Rectal smooth muscle tissue (tissue), 1 donor: ENCODE data around the gene HINT3.
"Not testable (repeated sequence)": the region's sequence is repeated elsewhere in the genome, so short reads cannot be mapped to it uniquely, and the experiment has no call there.

Experiments
- H3K27ac ChIP-seq: one replicate; pipeline ENCODE4 v1.7.0; 2013; ENCODE audit warnings: low read depth, low read length, inconsistent platforms
- H3K27me3 ChIP-seq: one replicate; pipeline ENCODE4 v1.7.0; 2013; ENCODE audit warnings: low read length; ENCODE audit not compliant: control insufficient read depth, insufficient read depth
- H3K36me3 ChIP-seq: one replicate; pipeline ENCODE4 v1.7.0; 2013; ENCODE audit warnings: low read length; ENCODE audit not compliant: control insufficient read depth, insufficient read depth
- H3K4me1 ChIP-seq: one replicate; pipeline ENCODE4 v1.7.0; 2013; ENCODE audit warnings: low read length; ENCODE audit not compliant: control insufficient read depth, insufficient read depth
- H3K4me3 ChIP-seq: one replicate; pipeline ENCODE4 v1.7.0; 2013; ENCODE audit warnings: low read length
- H3K9ac ChIP-seq: one replicate; pipeline ENCODE4 v1.7.0; 2013; ENCODE audit warnings: low read length

The HINT3 gene

DNA sequence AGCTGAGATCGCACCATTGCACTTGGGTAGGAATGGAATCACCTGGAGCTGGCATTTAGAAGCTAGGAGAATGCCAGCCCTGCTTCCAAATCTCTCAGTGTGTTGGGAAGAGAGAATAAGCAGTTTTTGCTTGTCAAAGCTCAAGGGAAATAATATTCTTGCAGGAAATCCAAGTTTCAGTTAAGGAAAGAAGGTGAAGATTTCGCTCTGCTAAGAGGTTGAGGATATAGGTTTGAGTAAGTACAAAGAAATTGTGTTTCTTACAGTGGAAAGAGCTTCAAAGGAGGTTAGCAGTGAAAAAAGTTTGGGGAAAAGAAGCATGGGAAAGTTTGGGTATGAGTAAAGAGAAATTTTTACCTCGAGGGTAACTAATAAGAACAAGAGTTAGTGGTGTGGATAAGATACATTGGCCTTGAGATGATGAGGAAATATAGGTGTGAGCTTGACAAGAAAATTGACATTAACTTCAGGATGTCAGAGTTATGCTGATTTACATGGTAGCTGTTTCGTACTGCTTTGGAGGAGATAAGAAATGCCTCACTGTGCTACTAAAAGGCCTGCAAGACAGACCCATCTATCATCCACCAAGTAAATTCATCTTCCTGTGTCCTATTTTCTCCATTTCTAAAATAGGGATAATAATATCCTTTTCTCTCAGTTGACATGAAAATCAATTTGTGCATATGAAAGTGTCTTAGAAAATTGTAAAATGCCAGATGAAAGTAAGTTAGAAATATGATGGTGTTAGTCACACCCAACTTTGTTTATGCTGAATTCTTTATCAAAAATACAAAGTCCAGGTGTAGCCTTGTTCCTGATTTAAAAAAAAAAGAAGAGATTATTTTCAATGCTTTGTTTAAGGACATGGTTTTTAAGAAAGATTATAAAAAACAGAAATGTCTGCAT, 12.8 kb upstream of the HINT3 start:
- Histone ChIP-seq H3K4me3 (no peak overlapping the region), H3K36me3 (no peaks in the 10 kb centered on the region), H3K9ac (no peak overlapping the region), H3K27me3 (no peaks in the 10 kb centered on the region), H3K27ac (no peak overlapping the region), H3K4me1 (no peaks in the 10 kb centered on the region)

DNA sequence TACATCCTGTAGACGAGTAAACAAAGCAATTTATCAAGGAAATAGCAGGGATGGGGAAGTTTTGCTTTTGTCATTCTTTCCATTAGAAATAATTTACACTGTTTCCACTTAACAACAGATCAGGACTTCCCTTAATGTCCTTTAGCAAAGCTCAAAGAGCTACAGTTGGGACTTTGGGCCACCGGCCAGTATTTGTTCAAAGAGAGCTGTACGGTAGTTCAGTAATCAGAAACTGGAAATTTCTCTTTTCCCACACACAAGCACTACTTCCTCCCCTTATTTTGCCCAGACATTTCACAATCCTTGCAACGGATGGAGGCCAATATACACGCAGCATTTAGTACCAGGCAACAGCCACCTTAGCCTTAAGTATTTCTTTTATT, 12.1 kb upstream of the HINT3 start:
- no peak overlapping the region for H3K27ac ChIP-seq

DNA sequence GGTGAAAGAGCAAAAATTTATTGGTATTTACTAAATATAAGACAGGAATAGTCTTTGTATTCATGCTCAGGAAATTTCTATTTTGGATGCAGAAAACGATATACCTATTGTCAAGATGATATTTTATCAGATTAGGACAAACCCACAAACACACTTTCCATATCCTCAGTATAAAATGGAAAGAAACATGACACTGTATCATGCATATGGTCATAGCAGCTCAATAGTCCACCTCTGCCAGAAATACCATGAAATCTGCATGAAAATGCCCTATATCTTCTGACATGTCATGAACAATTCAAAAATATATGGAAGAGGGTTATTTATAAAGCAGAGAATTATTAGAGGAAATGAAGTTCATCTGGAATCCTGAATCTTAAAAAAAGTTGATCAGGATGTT, 11.7 kb upstream of the HINT3 start:
- Histone ChIP-seq H3K9ac (no peak overlapping the region), H3K27me3 (no peaks in the 10 kb centered on the region), H3K4me3 (no peak overlapping the region), H3K36me3 (no peaks in the 10 kb centered on the region), H3K4me1 (no peaks in the 10 kb centered on the region), H3K27ac (no peak overlapping the region)

More for the DNA sequence above, 12.1 kb upstream of the HINT3 start:
- Histone ChIP-seq H3K9ac (no peak overlapping the region), H3K36me3 (no peaks in the 10 kb centered on the region), H3K27me3 (no peaks in the 10 kb centered on the region), H3K4me3 (no peak overlapping the region), H3K4me1 (no peaks in the 10 kb centered on the region)

DNA sequence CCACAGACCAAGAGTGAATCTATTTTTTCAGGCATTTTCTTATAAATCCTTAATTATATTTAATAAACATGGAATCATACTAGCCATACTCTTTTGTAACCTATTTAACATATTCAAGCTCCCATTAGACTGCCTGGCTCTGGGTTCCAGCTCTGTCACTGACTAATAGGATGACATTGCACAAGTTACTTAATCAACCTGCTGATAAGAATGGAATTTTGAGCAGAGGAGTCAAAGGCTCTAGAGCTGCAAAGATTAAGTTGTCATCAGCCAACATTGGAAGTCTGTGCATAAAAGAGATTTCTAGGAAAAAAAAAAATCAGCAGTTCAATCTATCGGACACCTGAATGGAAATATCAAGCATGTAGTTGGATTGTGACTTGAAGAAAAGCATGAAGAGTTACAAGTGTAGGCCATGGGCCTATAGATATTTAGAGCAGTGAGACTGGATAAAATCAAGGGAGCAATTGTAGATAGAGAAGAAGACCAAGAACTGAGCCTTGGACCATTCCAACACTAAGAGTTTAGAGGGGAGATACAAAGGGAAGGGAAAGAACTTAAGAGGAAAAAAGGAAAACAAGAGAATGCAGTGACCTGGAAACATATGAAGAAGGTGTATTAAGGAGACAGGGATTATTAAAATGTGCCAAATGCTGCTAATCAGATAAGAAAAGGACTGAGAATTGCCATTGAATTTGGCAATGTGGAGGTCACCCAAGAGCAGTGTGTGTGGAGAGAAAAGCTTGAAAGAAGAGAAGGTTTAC, 11.0 kb upstream of the HINT3 start:
- no peak overlapping the region for H3K9ac ChIP-seq
- no peaks in the 10 kb centered on the region for H3K36me3 ChIP-seq
- no peak overlapping the region for H3K4me3 ChIP-seq
- no peaks in the 10 kb centered on the region for H3K4me1 ChIP-seq
- no peaks in the 10 kb centered on the region for H3K27me3 ChIP-seq
- H3K27ac ChIP-seq = peak overlapping the region; percentile 16

DNA sequence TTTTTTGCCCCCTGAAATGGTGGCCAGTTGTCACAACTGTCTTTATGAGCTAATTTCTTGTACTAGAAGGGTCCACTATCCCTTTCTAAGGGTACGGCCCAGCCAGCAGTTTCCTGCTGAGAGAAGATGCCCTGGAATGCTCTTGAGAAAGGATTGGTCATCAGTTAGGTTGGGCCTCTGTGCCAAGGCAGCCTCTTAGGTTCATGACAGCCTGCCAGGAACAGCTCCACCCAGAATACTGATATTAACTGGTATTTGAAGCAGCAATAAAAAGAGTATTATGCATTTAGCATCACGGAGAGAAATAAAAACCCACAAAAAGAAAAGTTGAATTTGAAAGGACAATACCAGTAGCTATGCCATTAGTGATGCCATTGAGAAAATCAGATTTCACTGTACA, 9.0 kb upstream of the HINT3 start:
- Histone ChIP-seq H3K9ac (no peak overlapping the region), H3K27me3 (no peaks in the 10 kb centered on the region), H3K27ac (no peak overlapping the region), H3K36me3 (no peaks in the 10 kb centered on the region), H3K4me3 (no peak overlapping the region), H3K4me1 (no peaks in the 10 kb centered on the region)

DNA sequence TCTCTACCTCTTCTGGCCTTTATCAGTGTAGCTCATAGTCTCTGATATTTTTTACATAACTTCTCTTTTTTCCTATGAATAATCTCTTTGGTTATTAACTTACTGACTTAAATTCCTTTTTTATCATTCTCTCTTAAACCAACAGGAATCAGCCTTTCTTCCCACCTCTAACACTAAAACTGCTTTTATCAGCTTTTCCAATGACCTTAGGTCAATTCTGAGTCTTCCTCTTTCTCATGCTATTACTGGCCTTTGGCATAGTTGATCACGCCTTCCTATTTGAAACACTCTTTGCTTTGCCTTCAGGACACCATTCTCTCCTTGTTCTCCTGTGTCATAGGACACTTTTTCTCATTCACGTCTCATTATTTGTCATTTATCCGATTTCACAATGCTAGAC, 8.1 kb upstream of the HINT3 start:
- no peak overlapping the region for H3K9ac ChIP-seq
- no peak overlapping the region for H3K4me3 ChIP-seq
- no peak overlapping the region for H3K27ac ChIP-seq
- H3K4me1 ChIP-seq = no peaks in the 10 kb centered on the region
- no peaks in the 10 kb centered on the region for H3K36me3 ChIP-seq
- H3K27me3 ChIP-seq = no peaks in the 10 kb centered on the region

DNA sequence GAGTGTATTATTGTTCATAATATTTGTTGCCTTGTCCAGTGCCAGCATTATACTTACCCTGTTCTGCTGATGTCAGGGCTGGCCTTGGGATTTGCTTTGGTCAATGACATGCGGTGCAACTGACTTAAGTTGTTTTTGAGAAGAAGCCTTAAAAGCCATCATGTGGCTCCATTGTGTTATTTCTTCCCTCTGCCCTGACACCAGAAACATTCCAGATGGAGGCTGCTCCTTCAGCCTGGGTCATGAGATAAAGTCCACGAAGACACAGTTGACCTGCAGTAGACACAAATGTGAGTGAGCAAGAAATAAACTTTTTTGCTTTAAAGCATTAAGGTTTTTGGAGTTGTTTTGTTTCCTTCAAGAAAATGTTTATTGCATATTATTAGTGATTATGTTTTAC, 7.5 kb upstream of the HINT3 start:
- Histone ChIP-seq H3K4me1 (no peaks in the 10 kb centered on the region), H3K27me3 (no peaks in the 10 kb centered on the region), H3K27ac (no peak overlapping the region), H3K9ac (no peak overlapping the region), H3K36me3 (no peaks in the 10 kb centered on the region), H3K4me3 (no peak overlapping the region)

DNA sequence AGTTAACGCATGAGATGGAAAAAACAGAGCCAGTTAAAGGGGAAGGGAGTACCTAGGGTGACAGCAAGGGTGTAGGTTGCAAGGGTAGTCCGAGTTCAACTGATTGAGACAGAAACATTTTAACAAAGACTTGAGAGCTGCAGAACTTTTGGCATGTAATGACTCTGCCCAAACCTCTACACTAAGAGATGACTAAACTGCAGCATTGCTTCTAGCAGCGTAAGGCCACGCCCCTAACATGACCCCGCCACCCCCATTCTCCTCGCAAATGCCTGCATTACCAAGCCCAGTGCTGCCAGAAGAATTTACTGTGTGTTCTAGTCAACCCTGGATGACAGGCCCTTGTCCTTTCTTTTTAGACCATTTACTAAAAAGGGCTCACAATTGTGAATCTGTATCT, 6.3 kb upstream of the HINT3 start:
- Histone ChIP-seq H3K27ac (no peak overlapping the region), H3K36me3 (no peaks in the 10 kb centered on the region), H3K4me3 (no peak overlapping the region), H3K4me1 (no peaks in the 10 kb centered on the region), H3K9ac (no peak overlapping the region), H3K27me3 (no peaks in the 10 kb centered on the region)

DNA sequence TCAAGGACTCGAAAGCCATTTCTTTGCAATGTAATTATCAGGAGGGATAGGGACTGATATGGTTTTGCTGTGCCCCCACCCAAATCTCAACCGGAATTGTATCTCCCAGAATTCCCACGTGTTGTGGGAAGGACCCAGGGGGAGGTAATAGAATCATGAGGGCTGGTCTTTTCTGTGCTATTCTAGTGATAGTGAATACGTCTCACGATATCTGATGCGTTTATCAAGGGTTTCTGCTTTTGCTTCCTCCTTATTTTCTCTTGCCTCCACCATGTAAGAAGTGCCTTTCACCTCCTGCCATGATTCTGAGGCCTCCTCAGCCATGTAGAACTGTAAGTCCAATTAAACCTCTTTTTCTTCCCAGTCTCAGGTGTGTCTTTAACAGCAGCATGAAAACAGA, 5.9 kb upstream of the HINT3 start:
- H3K9ac ChIP-seq, H3K27ac ChIP-seq, H3K27me3 ChIP-seq, H3K36me3 ChIP-seq, H3K4me3 ChIP-seq, H3K4me1 ChIP-seq: not testable (repeated sequence)

DNA sequence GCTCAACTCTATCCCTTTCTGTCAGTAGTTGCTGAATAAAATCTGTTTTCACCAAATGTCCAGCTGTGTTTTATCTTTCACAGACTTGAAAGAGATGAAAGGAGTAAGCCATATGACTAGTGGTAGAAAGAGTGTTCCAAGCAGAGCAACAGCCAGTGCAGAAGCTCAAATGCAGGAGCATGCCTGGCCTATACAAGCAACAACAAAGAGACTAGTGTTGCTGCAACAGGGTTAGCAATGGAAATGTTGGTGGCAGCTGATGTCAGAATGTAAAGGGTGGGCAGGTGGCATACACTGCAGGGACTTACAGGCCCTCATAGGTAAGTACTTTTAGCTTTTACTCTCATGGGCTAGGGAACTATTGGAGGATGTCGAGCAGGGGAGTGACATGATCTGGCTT, 5.2 kb upstream of the HINT3 start:
- no peaks in the 10 kb centered on the region for H3K27me3 ChIP-seq
- H3K36me3 ChIP-seq = no peaks in the 10 kb centered on the region
- H3K4me3 ChIP-seq = no peak overlapping the region
- H3K27ac ChIP-seq = no peak overlapping the region
- no peaks in the 10 kb centered on the region for H3K4me1 ChIP-seq
- H3K9ac ChIP-seq = no peak overlapping the region

DNA sequence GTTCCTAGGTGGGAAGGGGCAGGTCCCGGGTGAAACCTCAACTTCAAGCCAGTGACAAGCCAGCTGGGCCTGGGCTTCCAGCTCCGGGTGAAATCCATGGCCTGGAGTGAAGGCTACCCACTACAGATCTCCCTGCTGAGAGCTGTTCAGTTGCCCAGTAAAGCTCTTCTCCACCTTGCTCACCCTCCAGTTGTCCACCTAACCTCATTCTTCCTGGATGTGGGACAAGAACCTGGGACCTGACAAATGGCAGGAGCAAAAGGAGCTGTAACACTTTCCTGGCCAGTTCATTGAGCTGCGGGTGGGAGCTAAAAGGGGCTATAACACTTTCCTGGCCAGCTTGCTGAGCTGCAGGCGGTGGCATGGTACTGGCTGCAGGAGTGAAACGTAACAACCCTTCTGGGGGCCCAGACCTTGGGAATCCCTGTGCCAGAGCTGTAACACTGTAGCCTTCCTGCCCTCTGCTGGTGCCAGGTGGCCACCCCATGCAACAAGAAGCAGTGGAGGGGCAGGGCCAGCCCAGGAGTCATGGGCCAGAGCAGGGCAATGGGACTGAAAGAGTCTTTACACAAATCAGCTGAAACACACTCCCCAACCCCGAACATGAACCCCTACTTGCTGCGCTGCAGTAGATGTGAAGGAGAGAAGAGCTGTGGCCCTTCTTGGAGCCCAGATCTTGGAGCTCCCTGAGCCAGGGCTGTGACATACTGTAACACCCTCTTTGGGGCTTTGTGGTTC, 3.6 kb upstream of the HINT3 start:
- Histone ChIP-seq H3K36me3 (no peaks in the 10 kb centered on the region), H3K4me1 (peaks cover 4% of the 10 kb centered on the region), H3K27me3 (no peaks in the 10 kb centered on the region), H3K9ac (no peak overlapping the region), H3K4me3 (no peak overlapping the region), H3K27ac (no peak overlapping the region)

DNA sequence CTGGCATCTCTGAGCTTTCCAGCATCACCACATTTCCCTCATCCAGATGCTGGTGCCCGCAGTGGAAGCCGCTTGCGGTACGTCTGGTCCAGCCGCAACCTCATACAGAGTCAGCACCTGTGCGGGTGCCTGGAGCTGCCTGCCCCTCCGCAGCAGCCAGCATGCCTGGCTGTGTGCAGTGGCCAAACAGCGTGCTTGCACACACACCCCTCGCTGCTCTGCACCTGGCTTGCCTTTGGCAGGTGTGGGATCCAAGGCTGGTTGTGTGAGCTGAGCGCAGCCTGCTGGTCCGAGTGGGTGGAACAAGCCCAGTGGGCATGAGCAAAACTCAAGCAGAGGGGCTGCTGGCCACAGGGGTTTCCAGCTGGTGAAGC, 3.1 kb upstream of the HINT3 start:
- Histone ChIP-seq H3K4me3 (no peak overlapping the region), H3K36me3 (no peaks in the 10 kb centered on the region), H3K9ac (no peak overlapping the region), H3K27me3 (no peaks in the 10 kb centered on the region), H3K27ac (no peak overlapping the region), H3K4me1 (peaks cover 6% of the 10 kb centered on the region)
